ENCODE results near the gene PPP2R5D. TPM values are rescaled to one million over a fixed set of nuclear protein-coding genes. Genes with fewer than 3 reads are reported as not detected.

The PPP2R5D gene
- total RNA-seq, 2 experiments from 2014 or later: 35.0 to 35.6 TPM

- Histone ChIP-seq H3K4me3 (ENCODE audit: low read depth, low read length, poor library complexity, severe bottlenecking) (no peak overlapping the region), H2AFZ (ENCODE audit: low read length) (no peak overlapping the region), H3K9me2 (ENCODE audit: insufficient read depth, low read length) (no peaks in the 10 kb centered on the region), H3K79me2 (ENCODE audit: insufficient read depth, low read depth, low read length) (peaks cover 34% of the 10 kb centered on the region), H3K9me3 (ENCODE audit: low read length) (no peaks in the 10 kb centered on the region), H3K27ac (ENCODE audit: low read depth, low read length, poor library complexity, severe bottlenecking) (no peak overlapping the region), H4K20me1 (ENCODE audit: insufficient read depth, low read length) (no peaks in the 10 kb centered on the region), H3K36me3 (ENCODE audit: insufficient read depth, low read length) (peaks cover 80% of the 10 kb centered on the region), H3K4me2 (ENCODE audit: low read length) (no peak overlapping the region), H3K4me1 (ENCODE audit: insufficient read depth, low read length, poor library complexity, severe bottlenecking) (peaks cover 20% of the 10 kb centered on the region)
- ChIA-PET POLR2A (interaction anchor here (0.6 kb wide), 1 partner anchor 397 kb away, joined by 3 read pairs; no protein-coding TSS in a partner anchor), CTCF (ENCODE audit: unreplicated experiment) (no interaction called here)
- TF ChIP-seq CTCF (conservative IDR thresholded peaks at IDR 0.05; ENCODE audit: low read length) (no peak), EZH2phosphoT487 (IDR thresholded peaks at IDR 0.05; ENCODE audit: borderline replicate concordance, low read depth, low read length) (no peak)
- intact Hi-C loops (cut with micrococcal nuclease; ENCODE audit: unreplicated experiment): no loop called here
- DNase-seq (ENCODE audit: low spot score): no peak
- BruUV-seq (replicated peaks): no TSS peak
Observed at GRCh38 chr6:43024436-43024835, 40.1 kb downstream of the PPP2R5D start.

- CTCF ChIA-PET (ENCODE audit: unreplicated experiment): no interaction called here
- no peaks in the 10 kb centered on the region for H3K9me2 ChIP-seq (ENCODE audit: insufficient read depth, low read length)
- H3K9me3 ChIP-seq (ENCODE audit: low read length): no peaks in the 10 kb centered on the region
- intact Hi-C loops (cut with micrococcal nuclease; ENCODE audit: unreplicated experiment): no loop called here
- H2AFZ ChIP-seq (ENCODE audit: low read length): no peak overlapping the region
- H3K36me3 ChIP-seq (ENCODE audit: insufficient read depth, low read length): peaks cover 80% of the 10 kb centered on the region
- no peak overlapping the region for H3K27ac ChIP-seq (ENCODE audit: low read depth, low read length, poor library complexity, severe bottlenecking)
- H4K20me1 ChIP-seq (ENCODE audit: insufficient read depth, low read length): no peaks in the 10 kb centered on the region
- peaks cover 34% of the 10 kb centered on the region for H3K79me2 ChIP-seq (ENCODE audit: insufficient read depth, low read depth, low read length)
- H3K4me2 ChIP-seq (ENCODE audit: low read length): no peak overlapping the region
- peaks cover 10% of the 10 kb centered on the region for H3K4me1 ChIP-seq (ENCODE audit: insufficient read depth, low read length, poor library complexity, severe bottlenecking)
- BruUV-seq (replicated peaks): no TSS peak
- DNase-seq (ENCODE audit: low spot score): no peak
- no peak for TF ChIP-seq EZH2phosphoT487 (IDR thresholded peaks at IDR 0.05; ENCODE audit: borderline replicate concordance, low read depth, low read length)
- TF ChIP-seq CTCF (conservative IDR thresholded peaks at IDR 0.05; ENCODE audit: low read length): no peak
- POLR2A ChIA-PET: no interaction called here
- H3K4me3 ChIP-seq (ENCODE audit: low read depth, low read length, poor library complexity, severe bottlenecking): no peak overlapping the region
Observed at GRCh38 chr6:43026365-43026764, 42.0 kb downstream of the PPP2R5D start.

- POLR2A ChIA-PET: interaction anchor here (1.0 kb wide), 1 partner anchor 102 kb away, joined by 3 read pairs; no protein-coding TSS in a partner anchor
- H3K79me2 ChIP-seq (ENCODE audit: insufficient read depth, low read depth, low read length): peaks cover 8% of the 10 kb centered on the region; the same call in 1 of the 2 replicates
- no peaks in the 10 kb centered on the region for H3K9me2 ChIP-seq (ENCODE audit: insufficient read depth, low read length)
- H4K20me1 ChIP-seq (ENCODE audit: insufficient read depth, low read length): no peaks in the 10 kb centered on the region
- H3K4me1 ChIP-seq (ENCODE audit: insufficient read depth, low read length, poor library complexity, severe bottlenecking): no peaks in the 10 kb centered on the region
- H3K36me3 ChIP-seq (ENCODE audit: insufficient read depth, low read length): peaks cover 91% of the 10 kb centered on the region
- TF ChIP-seq EZH2phosphoT487 (IDR thresholded peaks at IDR 0.05; ENCODE audit: borderline replicate concordance, low read depth, low read length) (no peak), CTCF (conservative IDR thresholded peaks at IDR 0.05; ENCODE audit: low read length) (no peak)
- no peak overlapping the region for H2AFZ ChIP-seq (ENCODE audit: low read length)
- DNase-seq (ENCODE audit: low spot score): no peak
- no TSS peak for BruUV-seq (replicated peaks)
- no peak overlapping the region for H3K4me3 ChIP-seq (ENCODE audit: low read depth, low read length, poor library complexity, severe bottlenecking)
- H3K9me3 ChIP-seq (ENCODE audit: low read length): no peaks in the 10 kb centered on the region
- H3K4me2 ChIP-seq (ENCODE audit: low read length): no peak overlapping the region
- CTCF ChIA-PET (ENCODE audit: unreplicated experiment): no interaction called here
- intact Hi-C loops (cut with micrococcal nuclease; ENCODE audit: unreplicated experiment): no loop called here
- no peak overlapping the region for H3K27ac ChIP-seq (ENCODE audit: low read depth, low read length, poor library complexity, severe bottlenecking)
Observed at GRCh38 chr6:43029120-43029519, 44.8 kb downstream of the PPP2R5D start.
